Smooth muscle cell of the pulmonary artery (primary cell): ENCODE measurements around the gene SLFN12. TPM values are rescaled to one million over a fixed set of nuclear protein-coding genes. Genes with fewer than 3 reads are reported as not detected.

Experiments used
- total RNA-seq: library from RNA; depleted of rRNA; stranded (reverse); fragments of >200 nt; gene quantifications from 2 replicates; pipeline ENCODE4 v1.2.3, GENCODE V29; 2014

SLFN12 gene
- total RNA-seq: 17.0 and 35.8 TPM in 2 replicates

DNA sequence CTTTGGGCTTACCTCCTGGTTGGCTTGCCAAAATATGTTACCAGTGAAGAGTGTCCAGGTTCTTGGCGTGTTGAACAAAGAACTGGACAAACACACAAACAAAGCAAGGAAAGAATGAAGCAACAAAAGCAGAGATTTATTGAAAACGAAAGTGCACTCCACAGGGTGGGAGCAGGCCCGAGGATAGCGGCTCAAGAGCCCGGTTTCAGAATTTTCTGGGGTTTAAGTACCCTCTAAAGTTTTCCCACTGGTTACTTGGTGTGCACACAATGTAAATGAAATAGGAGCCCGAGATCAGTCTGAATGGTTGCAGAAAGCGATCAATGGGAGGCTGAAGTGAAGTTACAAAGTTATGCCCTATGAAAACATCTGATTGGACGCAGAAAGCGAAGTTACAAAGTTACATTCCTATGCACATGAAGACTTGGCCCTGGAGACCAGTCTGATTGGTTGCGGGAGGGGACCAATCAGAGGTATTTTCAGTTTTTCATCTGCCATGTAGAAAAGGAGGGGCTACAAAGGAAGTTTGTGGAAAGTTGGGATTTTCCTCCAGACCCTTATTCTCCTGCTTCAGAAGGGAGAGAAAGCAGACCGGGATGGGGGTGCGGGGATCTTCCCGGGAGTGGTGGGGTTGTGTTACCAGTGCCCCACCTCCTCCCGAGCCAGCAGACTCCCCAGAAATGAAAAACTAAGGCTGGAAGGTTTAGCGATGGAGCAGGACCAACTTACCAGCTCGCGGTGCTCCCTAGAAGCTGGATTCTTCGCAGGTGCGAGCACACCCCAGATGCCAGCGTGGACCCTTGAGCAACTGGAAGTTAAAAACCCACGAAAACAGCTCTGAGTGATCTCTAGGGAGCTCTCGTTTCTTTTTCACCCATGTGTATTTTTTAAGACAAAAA, at the start of gene SLFN12:
Gene SLFN12, minus strand, starts transcription at position 325 of the 899 bp plus-strand sequence. CDS start 9,472 bp downstream, outside the sequence.

DNA sequence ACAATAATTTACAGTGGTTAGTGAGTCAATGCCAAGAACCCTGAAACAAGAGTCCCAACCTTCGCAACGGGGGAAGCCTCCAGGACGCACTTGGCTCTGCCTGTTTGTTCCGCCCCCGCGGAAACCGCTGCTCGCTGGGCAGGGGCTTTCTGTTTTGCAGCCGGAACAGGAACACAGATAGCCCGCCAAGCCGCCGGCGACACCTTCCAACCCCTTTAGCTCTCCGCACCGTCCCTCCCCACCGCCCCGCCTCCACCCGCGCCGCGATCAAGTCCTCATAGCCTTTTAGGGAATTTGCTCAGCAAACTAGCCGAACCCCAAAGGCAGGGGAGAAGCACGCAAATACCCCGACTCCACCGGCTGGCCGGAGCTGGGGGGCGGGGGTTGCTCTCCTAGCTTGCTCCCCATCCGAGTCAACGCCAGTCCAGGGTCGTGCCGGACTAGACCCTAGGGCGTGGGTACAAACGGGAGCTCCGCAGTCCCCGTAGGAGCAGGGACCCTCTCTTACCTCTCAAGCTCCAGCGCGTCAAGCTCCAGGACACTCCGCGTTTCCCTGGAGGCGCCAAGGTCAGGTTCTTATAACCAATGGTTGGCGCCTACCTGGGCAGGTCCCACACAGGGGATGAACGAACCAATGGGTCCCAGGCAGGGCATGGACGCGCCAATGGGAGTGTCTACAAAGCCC, 16.1 kb upstream of the SLFN12 start, which contains the start of gene SLFN13:
Gene SLFN13, minus strand, starts transcription at position 553 of the 685 bp plus-strand sequence. CDS start 3,086 bp downstream, outside the sequence.

DNA sequence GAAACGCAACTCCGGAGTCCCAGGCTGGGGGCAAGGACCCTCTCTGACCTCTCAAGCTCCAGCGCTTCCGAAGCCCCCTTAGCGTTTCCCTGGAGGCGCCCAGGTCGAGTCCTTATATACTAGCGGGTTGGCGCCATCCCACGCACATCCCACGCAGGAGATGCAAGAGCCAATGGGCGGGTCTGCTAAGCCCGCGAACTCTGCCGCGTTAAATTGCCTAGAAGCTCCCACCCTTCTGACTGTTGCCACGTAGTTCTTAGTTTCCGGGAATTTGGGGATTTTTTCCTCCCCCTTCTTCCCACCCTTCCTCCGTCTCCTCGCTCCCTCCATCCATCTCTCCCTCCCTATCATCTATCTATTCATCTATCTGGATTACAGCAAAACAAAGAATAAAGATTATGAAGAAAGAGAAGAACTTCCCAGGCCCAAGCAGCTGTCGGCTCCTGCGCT, 58.7 kb downstream of the SLFN12 start, which contains the start of gene SLFN11:
Gene SLFN11, minus strand, starts transcription at position 88 of the 450 bp plus-strand sequence. CDS start 9,814 bp downstream, outside the sequence.

Other genes with a start within 250 kb of the SLFN12 start
- not detected in 2 replicates for gene SLC35G3, start 238.1 kb downstream of the SLFN12 start, total RNA-seq
- gene SLFN5, start 189.4 kb downstream of the SLFN12 start, total RNA-seq: 64.8 and 82.6 TPM in 2 replicates
- 46.2 and 113 TPM in 2 replicates for gene SLFN11, start 58.9 kb downstream of the SLFN12 start, total RNA-seq
- gene SLFN13, start 16.3 kb upstream of the SLFN12 start, total RNA-seq: 1.9 and 4.0 TPM in 2 replicates
- 0.07 TPM in 1 of 2 replicates, not detected in the other for gene SLFN12L, start 105.2 kb upstream of the SLFN12 start, total RNA-seq
- not detected in 2 replicates for gene SLFN14, start 128.3 kb upstream of the SLFN12 start, total RNA-seq
- 5.0 and 5.8 TPM in 2 replicates for gene PEX12, start 146.1 kb upstream of the SLFN12 start, total RNA-seq
- 116 and 124 TPM in 2 replicates for gene AP2B1, start 154.8 kb upstream of the SLFN12 start, total RNA-seq